ENCODE data around the gene RRN3.

DNA sequence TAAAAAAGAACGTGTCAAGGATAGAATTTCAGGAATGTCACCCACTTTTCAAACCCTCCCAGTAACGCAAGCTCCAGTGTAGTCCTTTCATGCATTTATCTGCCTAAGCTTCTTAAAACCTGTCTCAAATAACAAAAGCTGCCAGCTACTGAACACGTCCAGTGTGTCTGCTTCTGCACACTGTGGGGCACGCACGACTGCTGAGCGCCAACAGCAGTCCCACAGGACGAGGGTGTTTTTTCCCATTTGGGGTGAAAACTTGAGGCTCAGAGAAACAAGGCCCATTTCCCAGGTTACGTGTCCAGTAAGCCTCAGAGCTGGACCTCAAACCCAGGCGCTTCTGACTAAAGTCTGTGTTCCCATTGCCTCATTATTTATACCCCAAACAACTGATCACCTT is 55.4 kb downstream of the RRN3 start:
- TF ChIP-seq, protein P1, sequence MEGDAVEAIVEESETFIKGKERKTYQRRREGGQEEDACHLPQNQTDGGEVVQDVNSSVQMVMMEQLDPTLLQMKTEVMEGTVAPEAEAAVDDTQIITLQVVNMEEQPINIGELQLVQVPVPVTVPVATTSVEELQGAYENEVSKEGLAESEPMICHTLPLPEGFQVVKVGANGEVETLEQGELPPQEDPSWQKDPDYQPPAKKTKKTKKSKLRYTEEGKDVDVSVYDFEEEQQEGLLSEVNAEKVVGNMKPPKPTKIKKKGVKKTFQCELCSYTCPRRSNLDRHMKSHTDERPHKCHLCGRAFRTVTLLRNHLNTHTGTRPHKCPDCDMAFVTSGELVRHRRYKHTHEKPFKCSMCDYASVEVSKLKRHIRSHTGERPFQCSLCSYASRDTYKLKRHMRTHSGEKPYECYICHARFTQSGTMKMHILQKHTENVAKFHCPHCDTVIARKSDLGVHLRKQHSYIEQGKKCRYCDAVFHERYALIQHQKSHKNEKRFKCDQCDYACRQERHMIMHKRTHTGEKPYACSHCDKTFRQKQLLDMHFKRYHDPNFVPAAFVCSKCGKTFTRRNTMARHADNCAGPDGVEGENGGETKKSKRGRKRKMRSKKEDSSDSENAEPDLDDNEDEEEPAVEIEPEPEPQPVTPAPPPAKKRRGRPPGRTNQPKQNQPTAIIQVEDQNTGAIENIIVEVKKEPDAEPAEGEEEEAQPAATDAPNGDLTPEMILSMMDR (IDR thresholded peaks at IDR 0.05; ENCODE audit: insufficient read depth, low read length), result no peak
- TF ChIP-seq POLR2AphosphoS5 (IDR thresholded peaks at IDR 0.05; ENCODE audit: low read depth), result no peak
- TF ChIP-seq GABPA (IDR thresholded peaks at IDR 0.05; ENCODE audit: low read depth), result no peak
